Endometrial microvascular endothelial cells (primary cell): Measurements from ENCODE around the gene CARD18. TPM values are rescaled to one million over a fixed set of nuclear protein-coding genes. Genes with fewer than 3 reads are reported as not detected.
"Not testable (repeated sequence)": the region's sequence is repeated elsewhere in the genome, so short reads cannot be mapped to it uniquely, and the experiment has no call there.

Experiments used
- in situ Hi-C: cut with HindIII; loops from 2 replicates; pipeline ENCODE4 v1.10.0; 2017; ENCODE audit warnings: low sequenced_read_pairs, low pct_unique_long_range_greater_than_20kb; ENCODE audit errors: inconsistent ontology term
- total RNA-seq: library from RNA; depleted of rRNA; stranded (reverse); fragments of >200 nt; gene quantifications from one replicate; pipeline ENCODE4 v1.2.3, GENCODE V29; 2015; ENCODE audit errors: inconsistent ontology term

CARD18 gene
- total RNA-seq, 1 donor from 2014 or later, result not detected

DNA sequence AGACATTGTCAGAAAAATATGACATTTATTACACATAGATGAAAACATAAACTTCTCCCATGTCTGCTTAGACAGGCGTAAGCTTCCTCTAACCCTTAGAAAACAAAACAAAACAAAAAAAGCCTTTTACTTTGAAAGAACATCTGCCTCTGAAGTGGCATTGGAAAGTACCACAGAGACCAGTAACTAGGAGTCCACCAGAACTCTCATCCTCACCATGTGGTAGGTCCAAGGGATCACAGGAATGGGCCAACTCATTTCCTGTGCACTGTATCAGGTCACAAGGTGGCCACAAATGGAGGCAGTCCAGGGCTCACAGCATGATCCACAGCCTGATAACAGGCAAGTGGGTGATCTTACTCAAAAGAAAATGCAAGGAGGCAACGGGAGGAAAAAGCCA, 40.0 kb downstream of the CARD18 start:
- in situ Hi-C loops, result not testable (repeated sequence)

DNA sequence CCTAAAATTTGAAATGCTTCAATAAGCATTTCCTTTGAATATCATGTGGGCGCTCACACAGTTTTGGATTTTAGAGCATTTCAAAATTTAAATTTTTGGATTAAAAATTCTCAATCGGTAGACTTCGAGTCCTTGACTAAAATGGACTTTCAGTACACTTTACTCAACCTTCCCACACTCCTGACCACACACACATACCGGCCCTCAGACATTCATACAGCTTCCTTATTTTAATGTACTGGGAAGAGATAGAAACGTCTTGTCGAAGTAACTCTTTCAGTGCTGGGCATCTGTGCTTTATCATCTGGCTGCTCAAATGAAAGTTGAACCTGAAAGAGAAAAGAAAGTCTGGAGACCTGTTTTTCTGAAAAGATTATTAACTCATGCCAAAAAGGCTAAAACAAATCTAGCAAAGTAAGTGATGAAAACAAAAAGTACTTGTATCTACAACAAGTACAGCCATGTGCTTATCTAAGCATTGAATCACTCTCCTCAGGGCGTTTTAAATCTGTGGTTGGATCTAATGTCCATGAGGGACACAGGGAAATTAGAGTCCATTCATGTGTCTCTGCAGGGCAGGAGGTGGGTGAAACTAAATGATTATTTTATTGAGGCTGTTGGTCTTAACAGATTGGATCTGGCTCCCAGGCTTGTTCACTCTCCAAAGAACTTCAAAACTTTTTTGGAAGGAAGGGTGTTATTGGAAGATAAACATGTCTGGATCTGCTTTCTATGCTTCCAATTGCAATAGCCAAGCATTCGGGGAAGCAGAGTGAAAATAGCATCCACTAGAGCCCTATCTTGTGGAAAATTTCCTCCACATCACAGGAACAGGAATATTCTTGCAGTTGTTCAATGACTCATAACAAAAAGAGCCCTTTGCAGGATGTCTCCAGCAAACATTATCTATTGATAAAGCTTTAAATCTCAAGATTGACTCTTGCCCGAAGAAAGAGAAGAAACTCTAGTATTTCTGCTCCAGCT, 47.0 kb downstream of the CARD18 start:
- in situ Hi-C loops, result no loop called here

Other genes starting within 250 kb of the CARD18 start
- 0.84 TPM for gene CASP12, start 241.3 kb downstream of the CARD18 start, total RNA-seq
- gene CASP4, start 171.2 kb downstream of the CARD18 start, total RNA-seq, result 138 TPM
- gene CASP5, start 116.6 kb downstream of the CARD18 start, total RNA-seq, result not detected
- gene CASP1, start 104.6 kb downstream of the CARD18 start, total RNA-seq, result 15.9 TPM
- 184 TPM for gene CARD16, start 94.4 kb downstream of the CARD18 start, total RNA-seq